K562 (cell line): Measurements from ENCODE around the gene PXN. TPM values are rescaled to one million over a fixed set of nuclear protein-coding genes. Genes with fewer than 3 reads are reported as not detected.

Source experiments
- BRF2 ChIP-seq: IDR thresholded peaks from 3 replicates; pipeline ENCODE4 v1.6.1; 2011; ENCODE audit warnings: borderline replicate concordance, mild to moderate bottlenecking; ENCODE audit not compliant: insufficient read length, insufficient read depth
- CHD1 ChIP-seq: fragments of 200-600 bp; sonication (generic); IDR thresholded peaks from one replicate; pipeline ENCODE4 v1.6.1; 2012; ENCODE audit warnings: mild to moderate bottlenecking, moderate library complexity, low read length, inconsistent platforms
- DACH1 ChIP-seq: fragments of 450-650 bp; IDR thresholded peaks from 2 replicates; pipeline ENCODE4 v1.6.1; 2018; ENCODE audit not compliant: partially characterized antibody
- FOSL1 ChIP-seq: fragments of 200-800 bp; sonication (Bioruptor generic); conservative IDR thresholded peaks from 2 replicates; pipeline ENCODE4 v1.6.1; 2016; ENCODE audit warnings: missing genetic modification characterization, missing compliant biosample characterization
- FUS ChIP-seq: fragments of 200-400 bp; formaldehyde crosslinking; optimal IDR thresholded peaks from 2 replicates; pipeline ENCODE3; 2017; ENCODE audit warnings: low read depth, low read length
- GATAD2B ChIP-seq: fragments of 450-650 bp; IDR thresholded peaks from 2 replicates; pipeline ENCODE4 v1.6.1; 2017; ENCODE audit warnings: mild to moderate bottlenecking, borderline replicate concordance
- HDAC3 ChIP-seq: fragments of 450-650 bp; IDR thresholded peaks from 2 replicates; pipeline ENCODE4 v1.6.1; 2018; ENCODE audit warnings: borderline replicate concordance, mild to moderate bottlenecking, moderate library complexity; ENCODE audit not compliant: partially characterized antibody
- HNRNPL ChIP-seq: fragments of 200-400 bp; formaldehyde crosslinking; IDR thresholded peaks from 2 replicates; pipeline ENCODE4 v1.6.1; 2017; ENCODE audit warnings: low read depth, mild to moderate bottlenecking, low read length
- KLF10 ChIP-seq: fragments of 250-450 bp; sonication (Bioruptor Pico); IDR thresholded peaks from 2 replicates; pipeline ENCODE4 v1.6.1; 2021; ENCODE audit warnings: matching md5 sums
- PHB ChIP-seq: fragments of 250-450 bp; sonication (Bioruptor Pico); IDR thresholded peaks from 2 replicates; pipeline ENCODE4 v1.5.0; 2021
- PRPF4 ChIP-seq: fragments of 200-400 bp; formaldehyde crosslinking; IDR thresholded peaks from one replicate; pipeline ENCODE4 v1.6.1; 2017; ENCODE audit warnings: low read length, low read depth, mild to moderate bottlenecking; ENCODE audit not compliant: insufficient read depth, poor library complexity, severe bottlenecking
- TSC22D4 ChIP-seq: fragments of 450-650 bp; IDR thresholded peaks from 2 replicates; pipeline ENCODE4 v1.6.1; 2016; ENCODE audit warnings: missing genetic modification characterization, missing biosample characterization, control low read depth
- XRCC4 ChIP-seq: IDR thresholded peaks from one replicate; pipeline ENCODE4 v1.6.1; 2011; ENCODE audit not compliant: insufficient read depth, insufficient read length; ENCODE audit errors: extremely low read depth
- ZBTB26 ChIP-seq: fragments of 450-650 bp; formaldehyde crosslinking; IDR thresholded peaks from 2 replicates; pipeline ENCODE4 v1.4.0; 2022; ENCODE audit warnings: missing genetic modification characterization
- ZNF224 ChIP-seq: sonication (generic); formaldehyde crosslinking; IDR thresholded peaks from 2 replicates; pipeline ENCODE4 v1.8.0; 2022; ENCODE audit warnings: mild to moderate bottlenecking, missing genetic modification reagents
- ZNF232 ChIP-seq: sonication (generic); formaldehyde crosslinking; IDR thresholded peaks from 2 replicates; pipeline ENCODE4 v1.8.0; 2022; ENCODE audit warnings: mild to moderate bottlenecking, missing genetic modification reagents
- ZNF263 ChIP-seq: sonication (generic); formaldehyde crosslinking; IDR thresholded peaks from 2 replicates; pipeline ENCODE4 v1.8.0; 2022; ENCODE audit warnings: mild to moderate bottlenecking, missing genetic modification reagents, borderline replicate concordance
- polyA plus RNA-seq, 8 experiments: library from polyadenylated mRNA; depleted of rRNA in 4 of 8; stranded (reverse) in 5 of 8; unstranded in 3 of 8; fragments of >200 nt; fragmentation: Nextera tagmentation in 2 of 8; fragmentation: Illumina TruSeq in 1 of 8; extraction: Ambion mirVana in 2 of 8; extraction: Trizol in 1 of 8; gene quantifications; 2 replicates each; pipeline versions ENCODE4 v1.2.1 to v1.2.3, GENCODE V29; 2011 to 2014; ENCODE audit warnings: inconsistent platforms in 1 of 8, missing spikeins in 1 of 8
- total RNA-seq, 7 experiments: library from RNA; depleted of rRNA in 6 of 7; stranded (reverse); fragments of >200 nt in 6 of 7; fragmentation: Illumina TruSeq in 2 of 7; extraction: Trizol in 2 of 7; gene quantifications; 2 replicates each; pipeline versions ENCODE4 v1.2.1 to v1.2.3, GENCODE V29; 2011 to 2021; ENCODE audit warnings: low replicate concordance in 1 of 7
- TF ChIP-seq, protein P1 (sequence below): fragments of 450-650 bp; IDR thresholded peaks from 2 replicates; pipeline ENCODE4 v1.6.1; 2016; ENCODE audit warnings: mild to moderate bottlenecking
- TF ChIP-seq, protein P2 (sequence below): fragments of 250-450 bp; sonication (Bioruptor Pico); IDR thresholded peaks from 2 replicates; pipeline ENCODE4 v1.5.1; 2021; ENCODE audit warnings: mild to moderate bottlenecking
- TF ChIP-seq, protein P3 (sequence below): fragments of 250-450 bp; sonication (Bioruptor Pico); IDR thresholded peaks from 2 replicates; pipeline ENCODE4 v1.5.0; 2021; ENCODE audit warnings: mild to moderate bottlenecking, moderate library complexity

The PXN gene
- total and polyA plus RNA-seq, 9 of the 15 experiments (the other 6 are each of a cell fraction or from before 2014, with no cell fraction given): 4.0 to 74.1 (median 18.6) TPM

GRCh38 chr12:120229071-120229486 lies 36.5 kb downstream of the PXN start (continued):
- TF ChIP-seq TSC22D4 (tag) (no peak), PHB (CRISPR knock-in tag) (no peak), XRCC4 (no peak), PRPF4 (no peak), ZNF224 (no peak), HNRNPL (no peak), BRF2 (no peak), CHD1 (no peak), DACH1 (no peak), GATAD2B (peak; percentile 81), HDAC3 (no peak), KLF10 (CRISPR knock-in tag) (no peak), FOSL1 (tag) (no peak), ZNF263 (CRISPR knock-in tag) (no peak), ZNF232 (CRISPR knock-in tag) (no peak), ZBTB26 (CRISPR knock-in tag) (no peak), FUS (no peak)
- TF ChIP-seq, protein P1, sequence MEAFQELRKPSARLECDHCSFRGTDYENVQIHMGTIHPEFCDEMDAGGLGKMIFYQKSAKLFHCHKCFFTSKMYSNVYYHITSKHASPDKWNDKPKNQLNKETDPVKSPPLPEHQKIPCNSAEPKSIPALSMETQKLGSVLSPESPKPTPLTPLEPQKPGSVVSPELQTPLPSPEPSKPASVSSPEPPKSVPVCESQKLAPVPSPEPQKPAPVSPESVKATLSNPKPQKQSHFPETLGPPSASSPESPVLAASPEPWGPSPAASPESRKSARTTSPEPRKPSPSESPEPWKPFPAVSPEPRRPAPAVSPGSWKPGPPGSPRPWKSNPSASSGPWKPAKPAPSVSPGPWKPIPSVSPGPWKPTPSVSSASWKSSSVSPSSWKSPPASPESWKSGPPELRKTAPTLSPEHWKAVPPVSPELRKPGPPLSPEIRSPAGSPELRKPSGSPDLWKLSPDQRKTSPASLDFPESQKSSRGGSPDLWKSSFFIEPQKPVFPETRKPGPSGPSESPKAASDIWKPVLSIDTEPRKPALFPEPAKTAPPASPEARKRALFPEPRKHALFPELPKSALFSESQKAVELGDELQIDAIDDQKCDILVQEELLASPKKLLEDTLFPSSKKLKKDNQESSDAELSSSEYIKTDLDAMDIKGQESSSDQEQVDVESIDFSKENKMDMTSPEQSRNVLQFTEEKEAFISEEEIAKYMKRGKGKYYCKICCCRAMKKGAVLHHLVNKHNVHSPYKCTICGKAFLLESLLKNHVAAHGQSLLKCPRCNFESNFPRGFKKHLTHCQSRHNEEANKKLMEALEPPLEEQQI: no peak
- TF ChIP-seq, protein P2, sequence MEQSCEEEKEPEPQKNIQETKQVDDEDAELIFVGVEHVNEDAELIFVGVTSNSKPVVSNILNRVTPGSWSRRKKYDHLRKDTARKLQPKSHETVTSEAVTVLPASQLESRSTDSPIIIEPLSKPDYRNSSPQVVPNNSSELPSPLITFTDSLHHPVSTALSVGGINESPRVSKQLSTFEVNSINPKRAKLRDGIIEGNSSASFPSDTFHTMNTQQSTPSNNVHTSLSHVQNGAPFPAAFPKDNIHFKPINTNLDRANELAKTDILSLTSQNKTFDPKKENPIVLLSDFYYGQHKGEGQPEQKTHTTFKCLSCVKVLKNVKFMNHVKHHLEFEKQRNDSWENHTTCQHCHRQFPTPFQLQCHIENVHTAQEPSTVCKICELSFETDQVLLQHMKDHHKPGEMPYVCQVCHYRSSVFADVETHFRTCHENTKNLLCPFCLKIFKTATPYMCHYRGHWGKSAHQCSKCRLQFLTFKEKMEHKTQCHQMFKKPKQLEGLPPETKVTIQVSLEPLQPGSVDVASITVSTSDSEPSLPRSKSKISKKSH: no peak
- TF ChIP-seq, protein P3, sequence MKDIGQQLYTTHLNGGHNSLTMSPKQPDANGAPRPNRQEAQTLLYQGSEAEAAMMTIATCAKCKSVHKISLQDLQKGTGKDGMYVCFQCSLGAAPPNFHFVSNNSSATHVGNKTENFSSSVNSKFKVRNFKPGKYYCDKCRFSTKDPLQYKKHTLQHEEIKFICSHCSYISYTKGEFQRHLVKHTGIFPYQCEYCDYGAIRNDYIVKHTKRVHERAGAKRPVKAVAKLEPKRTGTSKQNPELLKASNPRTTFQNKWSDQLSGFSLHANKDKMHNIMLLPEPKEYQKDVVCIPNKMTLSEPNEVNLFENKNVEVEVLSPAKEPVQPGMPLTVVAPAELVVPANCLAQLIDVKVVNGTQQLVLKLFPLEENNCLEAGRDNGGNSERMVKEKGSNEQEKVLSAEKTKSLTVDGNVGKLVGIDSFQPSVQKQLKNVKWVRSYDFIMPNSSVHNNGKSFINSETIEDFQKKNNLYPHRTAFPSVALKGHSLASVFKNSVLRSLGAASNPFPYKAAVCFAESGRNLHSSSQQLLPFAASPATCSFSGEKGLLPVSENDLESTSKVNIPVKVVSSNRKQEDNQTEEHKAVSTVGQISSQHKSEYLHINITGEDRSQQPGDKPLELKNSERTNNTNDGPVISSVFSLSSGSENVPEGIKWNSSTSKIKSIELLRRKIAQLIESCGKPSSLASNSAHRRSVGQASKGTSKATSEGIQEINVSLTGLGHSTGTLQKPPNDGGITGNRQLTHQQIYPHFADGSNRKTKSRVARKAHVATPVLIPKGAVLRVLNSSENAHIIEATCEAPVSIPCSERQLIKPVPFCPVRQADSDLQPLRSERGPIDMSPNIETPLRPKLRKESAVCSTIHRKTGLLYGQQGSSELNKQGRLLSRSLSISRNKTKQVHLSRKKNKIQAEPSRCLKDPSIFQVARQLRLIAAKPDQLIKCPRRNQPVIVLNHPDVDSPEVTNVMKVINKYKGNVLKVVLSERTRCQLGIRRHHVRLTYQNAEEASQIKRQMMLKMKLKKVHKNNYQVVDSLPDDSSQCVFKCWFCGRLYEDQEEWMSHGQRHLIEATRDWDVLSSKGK (CRISPR knock-in tag): no peak
